ENCODE data around the gene TENM4. TPM values are rescaled to one million over a fixed set of nuclear protein-coding genes. Genes with fewer than 3 reads are reported as not detected.

Gene TENM4
- total RNA-seq, 1 experiment from 2014 or later = 25.0 TPM

DNA sequence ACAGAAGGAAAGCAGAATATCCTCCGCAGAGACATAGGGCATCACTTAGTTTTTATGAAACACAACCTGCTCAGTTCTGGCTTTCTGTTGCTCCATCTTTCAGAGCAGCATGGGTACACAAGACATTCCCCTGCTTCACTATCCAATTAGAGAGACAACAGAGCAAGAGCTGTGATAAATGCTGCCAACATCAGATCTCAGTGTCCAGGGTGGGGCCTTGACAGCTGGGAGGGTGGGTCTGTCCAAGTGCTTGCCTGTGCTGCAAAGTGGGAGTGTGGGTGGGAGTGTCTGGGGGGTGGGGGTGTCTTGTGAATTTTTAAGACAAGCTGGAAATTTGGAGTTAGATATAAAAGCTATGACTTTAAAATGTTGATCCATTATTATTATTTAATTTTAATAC is 369.6 kb downstream of the TENM4 start (continued):
- TF ChIP-seq, protein P1, sequence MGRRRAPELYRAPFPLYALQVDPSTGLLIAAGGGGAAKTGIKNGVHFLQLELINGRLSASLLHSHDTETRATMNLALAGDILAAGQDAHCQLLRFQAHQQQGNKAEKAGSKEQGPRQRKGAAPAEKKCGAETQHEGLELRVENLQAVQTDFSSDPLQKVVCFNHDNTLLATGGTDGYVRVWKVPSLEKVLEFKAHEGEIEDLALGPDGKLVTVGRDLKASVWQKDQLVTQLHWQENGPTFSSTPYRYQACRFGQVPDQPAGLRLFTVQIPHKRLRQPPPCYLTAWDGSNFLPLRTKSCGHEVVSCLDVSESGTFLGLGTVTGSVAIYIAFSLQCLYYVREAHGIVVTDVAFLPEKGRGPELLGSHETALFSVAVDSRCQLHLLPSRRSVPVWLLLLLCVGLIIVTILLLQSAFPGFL (CRISPR knock-in tag; IDR thresholded peaks at IDR 0.05; ENCODE audit: borderline replicate concordance) = no peak
- TF ChIP-seq MYBL2 (CRISPR knock-in tag; IDR thresholded peaks at IDR 0.05) = no peak
- no peak for TF ChIP-seq ZNF121 (CRISPR knock-in tag; IDR thresholded peaks at IDR 0.05)
- TF ChIP-seq, protein P2, sequence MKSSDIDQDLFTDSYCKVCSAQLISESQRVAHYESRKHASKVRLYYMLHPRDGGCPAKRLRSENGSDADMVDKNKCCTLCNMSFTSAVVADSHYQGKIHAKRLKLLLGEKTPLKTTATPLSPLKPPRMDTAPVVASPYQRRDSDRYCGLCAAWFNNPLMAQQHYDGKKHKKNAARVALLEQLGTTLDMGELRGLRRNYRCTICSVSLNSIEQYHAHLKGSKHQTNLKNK (CRISPR knock-in tag; IDR thresholded peaks at IDR 0.05) = no peak
- TF ChIP-seq ZNF232 (CRISPR knock-in tag; IDR thresholded peaks at IDR 0.05) = no peak
- TF ChIP-seq NFATC4 (CRISPR knock-in tag; IDR thresholded peaks at IDR 0.05) = no peak

DNA sequence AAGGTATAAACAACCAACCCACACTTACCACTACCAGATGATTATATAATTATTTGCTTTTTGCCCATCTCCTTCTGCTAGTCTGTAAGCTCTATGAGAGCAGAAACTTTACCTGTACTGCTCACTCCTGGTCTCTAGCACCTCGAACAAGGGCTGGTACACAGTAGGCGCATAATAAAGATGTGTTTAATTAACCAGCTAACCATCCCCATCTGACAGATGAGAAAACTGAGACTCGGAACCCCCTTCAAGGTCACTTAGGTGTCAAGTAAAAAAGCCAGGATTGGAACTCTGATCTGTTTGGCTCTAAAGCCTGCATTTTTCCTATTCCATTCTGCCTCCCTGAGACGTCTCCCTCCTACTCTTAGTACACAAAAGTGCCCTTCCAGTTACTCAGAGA is 370.3 kb downstream of the TENM4 start:
- no peak for DNase-seq (ENCODE audit: low spot score)
- H3K36me3 Mint-ChIP-seq = no peaks in the 10 kb centered on the region; the same call in 1 of the 2 replicates
- no peak for TF ChIP-seq NFATC4 (CRISPR knock-in tag; IDR thresholded peaks at IDR 0.05)
- TF ChIP-seq SOX15 (CRISPR knock-in tag; IDR thresholded peaks at IDR 0.05) = no peak
- no peak for TF ChIP-seq TCF7 (CRISPR knock-in tag; IDR thresholded peaks at IDR 0.05; ENCODE audit: low read depth)
- TF ChIP-seq JUN (CRISPR knock-in tag; IDR thresholded peaks at IDR 0.05) = no peak
- TF ChIP-seq MYBL2 (CRISPR knock-in tag; IDR thresholded peaks at IDR 0.05) = no peak
- TF ChIP-seq, protein P2 (CRISPR knock-in tag; IDR thresholded peaks at IDR 0.05) = no peak
- TF ChIP-seq NFE2L1 (CRISPR knock-in tag; IDR thresholded peaks at IDR 0.05) = no peak
- TF ChIP-seq, protein P3, sequence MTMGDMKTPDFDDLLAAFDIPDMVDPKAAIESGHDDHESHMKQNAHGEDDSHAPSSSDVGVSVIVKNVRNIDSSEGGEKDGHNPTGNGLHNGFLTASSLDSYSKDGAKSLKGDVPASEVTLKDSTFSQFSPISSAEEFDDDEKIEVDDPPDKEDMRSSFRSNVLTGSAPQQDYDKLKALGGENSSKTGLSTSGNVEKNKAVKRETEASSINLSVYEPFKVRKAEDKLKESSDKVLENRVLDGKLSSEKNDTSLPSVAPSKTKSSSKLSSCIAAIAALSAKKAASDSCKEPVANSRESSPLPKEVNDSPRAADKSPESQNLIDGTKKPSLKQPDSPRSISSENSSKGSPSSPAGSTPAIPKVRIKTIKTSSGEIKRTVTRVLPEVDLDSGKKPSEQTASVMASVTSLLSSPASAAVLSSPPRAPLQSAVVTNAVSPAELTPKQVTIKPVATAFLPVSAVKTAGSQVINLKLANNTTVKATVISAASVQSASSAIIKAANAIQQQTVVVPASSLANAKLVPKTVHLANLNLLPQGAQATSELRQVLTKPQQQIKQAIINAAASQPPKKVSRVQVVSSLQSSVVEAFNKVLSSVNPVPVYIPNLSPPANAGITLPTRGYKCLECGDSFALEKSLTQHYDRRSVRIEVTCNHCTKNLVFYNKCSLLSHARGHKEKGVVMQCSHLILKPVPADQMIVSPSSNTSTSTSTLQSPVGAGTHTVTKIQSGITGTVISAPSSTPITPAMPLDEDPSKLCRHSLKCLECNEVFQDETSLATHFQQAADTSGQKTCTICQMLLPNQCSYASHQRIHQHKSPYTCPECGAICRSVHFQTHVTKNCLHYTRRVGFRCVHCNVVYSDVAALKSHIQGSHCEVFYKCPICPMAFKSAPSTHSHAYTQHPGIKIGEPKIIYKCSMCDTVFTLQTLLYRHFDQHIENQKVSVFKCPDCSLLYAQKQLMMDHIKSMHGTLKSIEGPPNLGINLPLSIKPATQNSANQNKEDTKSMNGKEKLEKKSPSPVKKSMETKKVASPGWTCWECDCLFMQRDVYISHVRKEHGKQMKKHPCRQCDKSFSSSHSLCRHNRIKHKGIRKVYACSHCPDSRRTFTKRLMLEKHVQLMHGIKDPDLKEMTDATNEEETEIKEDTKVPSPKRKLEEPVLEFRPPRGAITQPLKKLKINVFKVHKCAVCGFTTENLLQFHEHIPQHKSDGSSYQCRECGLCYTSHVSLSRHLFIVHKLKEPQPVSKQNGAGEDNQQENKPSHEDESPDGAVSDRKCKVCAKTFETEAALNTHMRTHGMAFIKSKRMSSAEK (CRISPR knock-in tag; IDR thresholded peaks at IDR 0.05; ENCODE audit: borderline replicate concordance) = no peak
- TF ChIP-seq, protein P4, sequence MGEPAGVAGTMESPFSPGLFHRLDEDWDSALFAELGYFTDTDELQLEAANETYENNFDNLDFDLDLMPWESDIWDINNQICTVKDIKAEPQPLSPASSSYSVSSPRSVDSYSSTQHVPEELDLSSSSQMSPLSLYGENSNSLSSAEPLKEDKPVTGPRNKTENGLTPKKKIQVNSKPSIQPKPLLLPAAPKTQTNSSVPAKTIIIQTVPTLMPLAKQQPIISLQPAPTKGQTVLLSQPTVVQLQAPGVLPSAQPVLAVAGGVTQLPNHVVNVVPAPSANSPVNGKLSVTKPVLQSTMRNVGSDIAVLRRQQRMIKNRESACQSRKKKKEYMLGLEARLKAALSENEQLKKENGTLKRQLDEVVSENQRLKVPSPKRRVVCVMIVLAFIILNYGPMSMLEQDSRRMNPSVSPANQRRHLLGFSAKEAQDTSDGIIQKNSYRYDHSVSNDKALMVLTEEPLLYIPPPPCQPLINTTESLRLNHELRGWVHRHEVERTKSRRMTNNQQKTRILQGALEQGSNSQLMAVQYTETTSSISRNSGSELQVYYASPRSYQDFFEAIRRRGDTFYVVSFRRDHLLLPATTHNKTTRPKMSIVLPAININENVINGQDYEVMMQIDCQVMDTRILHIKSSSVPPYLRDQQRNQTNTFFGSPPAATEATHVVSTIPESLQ (CRISPR knock-in tag; IDR thresholded peaks at IDR 0.05) = no peak
- no peak for TF ChIP-seq ZNF263 (CRISPR knock-in tag; IDR thresholded peaks at IDR 0.05; ENCODE audit: low read depth)
- TF ChIP-seq FOXP1 (CRISPR knock-in tag; IDR thresholded peaks at IDR 0.05; ENCODE audit: borderline replicate concordance) = no peak
- H3K9me3 Mint-ChIP-seq = peaks cover under 1% of the 10 kb centered on the region; the same call in 1 of the 2 replicates
- ChIA-PET POLR2A (no interaction called here), CTCF (interaction anchor here (0.8 to 2.1 kb wide), 3 partner anchors 18 to 425 kb away, joined by 3 to 7 read pairs (median 3); no protein-coding TSS in a partner anchor)
- H3K27ac Mint-ChIP-seq = no peak overlapping the region
- no peak for ATAC-seq
- H3K27me3 Mint-ChIP-seq (ENCODE audit: low read depth) = no peaks in the 10 kb centered on the region; the same call in 1 of the 2 replicates
- peaks cover 26% of the 10 kb centered on the region for H3K4me1 Mint-ChIP-seq
- H3K4me3 Mint-ChIP-seq = no peak overlapping the region

DNA sequence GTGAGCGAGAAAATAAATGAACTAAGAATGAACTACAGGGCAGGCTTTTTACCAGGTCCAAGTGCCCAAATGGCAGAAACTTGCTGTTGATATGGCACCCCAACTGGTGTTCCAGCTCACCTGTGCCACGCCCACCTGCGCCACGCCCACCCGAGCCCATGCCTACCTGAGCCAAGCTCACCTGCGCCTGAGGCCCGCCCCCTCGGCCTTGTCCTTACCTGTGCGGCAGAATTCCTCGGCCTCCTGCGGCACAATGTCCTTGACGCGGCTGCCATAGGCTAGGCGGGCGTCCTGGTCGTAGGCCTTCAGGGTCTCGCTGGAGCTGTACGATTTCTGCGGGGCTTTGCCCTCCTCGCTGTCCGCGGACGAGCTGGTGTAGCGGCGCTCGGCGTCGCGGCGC is 371.3 kb downstream of the TENM4 start:
- POLR2A ChIA-PET = no interaction called here
- Mint-ChIP-seq H3K36me3 (no peaks in the 10 kb centered on the region), H3K9me3 (no peaks in the 10 kb centered on the region), H3K27me3 (ENCODE audit: low read depth) (no peaks in the 10 kb centered on the region; the same call in 1 of the 2 replicates), H3K4me3 (no peak overlapping the region), H3K4me1 (peaks cover 22% of the 10 kb centered on the region), H3K27ac (no peak overlapping the region)
- TF ChIP-seq, protein P5, sequence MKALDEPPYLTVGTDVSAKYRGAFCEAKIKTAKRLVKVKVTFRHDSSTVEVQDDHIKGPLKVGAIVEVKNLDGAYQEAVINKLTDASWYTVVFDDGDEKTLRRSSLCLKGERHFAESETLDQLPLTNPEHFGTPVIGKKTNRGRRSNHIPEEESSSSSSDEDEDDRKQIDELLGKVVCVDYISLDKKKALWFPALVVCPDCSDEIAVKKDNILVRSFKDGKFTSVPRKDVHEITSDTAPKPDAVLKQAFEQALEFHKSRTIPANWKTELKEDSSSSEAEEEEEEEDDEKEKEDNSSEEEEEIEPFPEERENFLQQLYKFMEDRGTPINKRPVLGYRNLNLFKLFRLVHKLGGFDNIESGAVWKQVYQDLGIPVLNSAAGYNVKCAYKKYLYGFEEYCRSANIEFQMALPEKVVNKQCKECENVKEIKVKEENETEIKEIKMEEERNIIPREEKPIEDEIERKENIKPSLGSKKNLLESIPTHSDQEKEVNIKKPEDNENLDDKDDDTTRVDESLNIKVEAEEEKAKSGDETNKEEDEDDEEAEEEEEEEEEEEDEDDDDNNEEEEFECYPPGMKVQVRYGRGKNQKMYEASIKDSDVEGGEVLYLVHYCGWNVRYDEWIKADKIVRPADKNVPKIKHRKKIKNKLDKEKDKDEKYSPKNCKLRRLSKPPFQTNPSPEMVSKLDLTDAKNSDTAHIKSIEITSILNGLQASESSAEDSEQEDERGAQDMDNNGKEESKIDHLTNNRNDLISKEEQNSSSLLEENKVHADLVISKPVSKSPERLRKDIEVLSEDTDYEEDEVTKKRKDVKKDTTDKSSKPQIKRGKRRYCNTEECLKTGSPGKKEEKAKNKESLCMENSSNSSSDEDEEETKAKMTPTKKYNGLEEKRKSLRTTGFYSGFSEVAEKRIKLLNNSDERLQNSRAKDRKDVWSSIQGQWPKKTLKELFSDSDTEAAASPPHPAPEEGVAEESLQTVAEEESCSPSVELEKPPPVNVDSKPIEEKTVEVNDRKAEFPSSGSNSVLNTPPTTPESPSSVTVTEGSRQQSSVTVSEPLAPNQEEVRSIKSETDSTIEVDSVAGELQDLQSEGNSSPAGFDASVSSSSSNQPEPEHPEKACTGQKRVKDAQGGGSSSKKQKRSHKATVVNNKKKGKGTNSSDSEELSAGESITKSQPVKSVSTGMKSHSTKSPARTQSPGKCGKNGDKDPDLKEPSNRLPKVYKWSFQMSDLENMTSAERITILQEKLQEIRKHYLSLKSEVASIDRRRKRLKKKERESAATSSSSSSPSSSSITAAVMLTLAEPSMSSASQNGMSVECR (CRISPR knock-in tag; IDR thresholded peaks at IDR 0.05; ENCODE audit: borderline replicate concordance) = no peak
- TF ChIP-seq MYBL2 (CRISPR knock-in tag; IDR thresholded peaks at IDR 0.05) = no peak
- no peak for DNase-seq (ENCODE audit: low spot score)
- CTCF ChIA-PET = interaction anchor here (0.9 to 1.9 kb wide), 2 partner anchors 31 to 108 kb away, joined by 3 to 5 read pairs; no protein-coding TSS in a partner anchor
- peak; percentile 14; the same call in 1 of the 2 replicates for ATAC-seq

Measured in WTC11 (cell line).